Activated T-helper 9 cell treated with anti-CD3 and anti-CD28 coated beads, Interleukin-2, amount 50 U/mL, for 16 hours (primary cell): ENCODE data around the gene TEP1.

ENCODE experiments used
- DNase-seq: peaks from one replicate; pipeline ENCODE4 v3.0.0-alpha.2; 2020; ENCODE audit warnings: low read depth

TEP1 gene

DNA sequence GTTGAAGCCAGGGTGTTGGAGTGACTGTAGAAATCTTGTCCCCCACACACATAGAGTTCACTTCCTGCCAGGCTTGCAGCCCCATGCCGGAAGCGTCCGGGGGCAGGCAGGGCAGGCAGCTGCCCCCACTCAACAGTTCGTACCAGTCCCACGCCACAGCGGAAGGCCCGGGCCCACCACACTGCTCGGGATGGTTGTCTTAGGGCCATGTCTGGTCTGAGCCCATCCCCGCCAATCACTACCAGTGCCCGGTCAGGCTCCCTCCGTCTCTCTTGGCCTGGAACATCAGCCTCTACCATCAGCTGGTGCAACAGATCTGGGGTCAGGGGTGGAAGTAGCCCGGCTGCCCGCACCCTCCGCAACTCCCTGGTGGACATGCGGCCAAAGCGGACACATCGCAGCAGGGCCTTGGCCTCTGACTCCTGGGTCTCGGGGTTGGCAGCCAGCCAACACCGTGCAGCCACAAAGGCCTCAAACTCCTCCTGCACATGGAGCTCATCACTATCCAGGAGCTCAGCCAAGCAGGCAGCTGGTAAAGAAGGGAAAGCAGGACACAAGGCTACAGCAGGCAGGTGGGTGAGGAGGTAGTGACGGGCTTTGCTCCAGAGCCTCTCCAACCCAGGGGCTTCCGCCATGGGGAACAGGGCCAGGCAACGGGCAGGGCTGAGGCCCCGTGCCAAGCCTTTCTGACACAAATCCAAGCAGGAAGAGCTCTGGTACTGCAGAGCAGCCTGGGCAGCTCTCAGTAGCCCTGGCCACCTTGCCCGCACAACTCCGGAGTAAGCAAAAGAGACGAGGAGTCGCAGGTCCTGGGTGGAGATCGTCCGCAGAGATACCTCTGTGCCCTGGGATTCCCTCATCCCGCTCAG is 16.7 kb upstream of the TEP1 start:
- DNase-seq: no peak

DNA sequence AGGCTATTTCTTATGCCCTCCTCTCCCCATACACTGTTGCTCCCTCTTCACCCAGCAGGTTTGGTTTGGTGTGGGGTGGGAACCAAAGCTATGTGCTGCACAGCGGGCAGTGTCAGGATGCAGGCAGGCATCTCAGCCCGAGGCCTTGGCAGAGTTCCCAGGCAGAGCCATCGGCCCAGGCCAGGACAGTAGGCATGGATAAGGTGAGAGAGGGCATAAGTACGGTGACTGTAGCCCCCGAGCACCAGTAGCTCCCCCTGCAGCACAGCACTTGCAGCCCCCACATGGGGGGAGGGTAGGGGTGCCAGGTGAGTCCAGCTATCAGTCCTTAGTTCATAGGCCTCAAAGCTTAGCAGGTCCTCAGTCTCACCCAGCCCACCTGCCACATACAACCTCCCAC is 15.5 kb upstream of the TEP1 start:
- DNase-seq: no peak

DNA sequence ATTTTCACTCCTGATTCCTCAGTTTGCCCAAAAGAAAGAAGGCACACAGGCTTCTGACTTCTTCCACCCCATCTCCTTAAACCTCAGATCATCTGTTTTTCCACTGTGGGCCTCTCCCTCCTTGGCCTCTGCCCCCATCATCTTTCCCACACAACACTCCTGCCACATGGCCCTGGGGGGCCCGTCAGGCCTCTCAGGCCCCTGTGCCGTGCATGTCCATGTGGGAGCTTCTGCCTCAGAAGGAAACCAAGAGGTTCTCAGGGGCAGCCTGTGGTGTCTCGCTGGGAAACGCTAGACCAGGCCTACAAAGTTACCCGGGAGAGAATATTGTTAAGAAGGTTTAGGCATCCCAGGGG is 14.7 kb upstream of the TEP1 start:
- DNase-seq: no peak

DNA sequence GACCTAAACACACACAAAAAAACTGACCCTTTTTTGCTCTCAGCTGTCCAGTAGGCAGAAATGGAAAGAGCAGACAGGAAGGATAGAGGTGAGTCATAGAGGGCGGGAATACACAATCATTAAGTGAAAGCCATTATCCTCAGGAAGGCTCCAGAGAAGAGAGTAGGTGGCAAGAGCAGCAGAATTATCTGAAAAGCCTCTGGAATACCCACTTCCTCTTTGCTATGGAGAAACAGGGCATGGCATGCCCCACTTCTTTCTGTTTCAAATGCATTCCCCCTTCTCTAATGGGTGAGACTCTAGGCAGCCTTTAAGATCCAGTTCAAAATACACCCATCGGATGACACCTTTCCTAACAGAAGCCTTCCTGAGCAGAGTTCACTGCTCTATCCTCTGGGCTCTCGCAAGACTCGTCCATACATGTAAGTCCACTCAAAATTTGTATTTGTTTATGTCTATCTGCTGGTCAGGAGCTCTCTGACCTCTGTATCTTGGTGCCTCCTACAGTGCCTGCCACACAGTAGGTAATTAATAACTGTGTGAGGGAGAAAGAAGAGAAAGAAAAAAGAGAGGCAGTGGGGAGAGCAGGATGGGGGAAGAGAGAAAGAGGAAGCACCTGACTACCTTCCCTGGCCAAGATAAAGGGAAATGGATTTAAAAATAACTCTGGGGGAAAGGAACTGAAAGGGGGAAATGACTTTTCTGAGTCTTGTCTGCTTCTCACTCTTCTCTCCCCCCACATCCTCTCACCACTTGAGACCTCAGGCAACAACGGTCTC is 14.1 kb upstream of the TEP1 start:
- no peak for DNase-seq

DNA sequence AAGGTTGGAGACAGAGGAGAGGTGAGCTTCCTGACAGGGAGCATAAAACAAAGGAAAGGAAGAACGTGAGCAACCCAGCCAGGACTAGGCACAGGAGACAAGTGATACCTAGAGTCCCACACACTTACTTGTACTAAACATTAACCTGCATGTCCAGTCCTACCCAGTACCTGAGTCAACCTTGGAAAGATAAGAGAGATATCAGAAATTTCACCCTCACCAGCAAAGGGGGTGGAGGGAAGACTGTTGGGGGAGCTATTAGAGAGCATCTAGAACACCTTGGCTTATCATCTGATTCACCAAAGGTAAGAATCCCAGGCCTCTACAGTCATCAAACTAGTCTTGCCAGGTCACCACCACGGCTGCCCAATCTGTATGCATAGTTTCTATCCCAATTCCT is 11.6 kb upstream of the TEP1 start:
- DNase-seq: no peak

DNA sequence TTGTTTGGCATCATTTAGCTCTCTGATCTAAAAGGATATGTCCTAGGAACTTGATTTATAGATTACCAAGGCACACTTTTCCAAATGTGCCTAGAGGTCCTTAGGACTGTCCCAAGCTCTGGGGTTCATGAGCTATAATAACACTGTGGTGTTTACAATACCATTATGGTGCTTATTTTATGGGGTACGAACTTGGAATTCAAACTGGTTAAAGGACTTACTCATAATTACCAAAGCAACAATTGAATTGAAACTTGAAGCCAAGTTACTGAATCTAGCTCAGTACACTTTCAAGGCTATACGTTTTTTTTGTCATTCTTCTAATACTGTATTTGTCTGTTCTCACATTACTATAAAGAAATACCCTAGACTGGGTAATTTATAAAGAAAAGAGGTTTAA is 9.6 kb upstream of the TEP1 start:
- no peak for DNase-seq

DNA sequence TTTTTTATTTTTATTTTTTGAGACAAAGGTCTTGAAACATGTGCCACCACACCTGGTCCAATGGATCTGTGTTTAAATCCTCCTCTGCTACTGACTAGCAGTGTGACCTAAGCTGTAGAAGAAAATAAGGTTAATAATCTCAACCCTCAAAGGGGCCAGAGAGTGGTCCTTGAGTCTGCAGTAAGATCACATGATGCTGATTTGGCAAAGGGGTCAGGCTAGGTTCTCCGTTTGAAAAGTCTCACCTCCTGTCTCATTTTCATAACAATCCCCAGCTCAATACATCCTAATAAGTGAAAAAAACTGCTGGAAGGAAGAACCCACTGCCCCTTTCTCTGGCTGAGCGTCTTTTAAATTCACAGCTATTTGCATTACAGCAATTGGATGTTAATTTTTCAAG is 8.0 kb upstream of the TEP1 start:
- no peak for DNase-seq

DNA sequence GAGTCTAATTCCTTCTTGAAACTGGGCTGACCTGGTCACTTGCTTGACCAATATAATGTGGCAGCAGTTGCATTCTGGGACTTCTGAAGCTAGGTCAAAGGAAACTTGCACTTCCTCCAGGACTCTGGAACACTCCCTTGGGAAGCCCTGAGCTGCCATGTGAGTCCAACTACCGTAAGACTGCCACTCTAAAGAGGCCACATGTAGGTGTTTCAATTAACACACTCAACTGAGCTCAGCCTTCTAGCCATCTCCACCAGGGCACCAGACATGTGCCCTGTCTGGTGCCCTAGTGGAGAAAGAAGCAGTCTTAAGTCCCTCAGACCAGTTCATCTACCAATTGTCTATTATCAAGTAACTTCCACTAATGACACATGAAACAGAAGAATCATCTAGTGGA is 6.1 kb upstream of the TEP1 start:
- no peak for DNase-seq

DNA sequence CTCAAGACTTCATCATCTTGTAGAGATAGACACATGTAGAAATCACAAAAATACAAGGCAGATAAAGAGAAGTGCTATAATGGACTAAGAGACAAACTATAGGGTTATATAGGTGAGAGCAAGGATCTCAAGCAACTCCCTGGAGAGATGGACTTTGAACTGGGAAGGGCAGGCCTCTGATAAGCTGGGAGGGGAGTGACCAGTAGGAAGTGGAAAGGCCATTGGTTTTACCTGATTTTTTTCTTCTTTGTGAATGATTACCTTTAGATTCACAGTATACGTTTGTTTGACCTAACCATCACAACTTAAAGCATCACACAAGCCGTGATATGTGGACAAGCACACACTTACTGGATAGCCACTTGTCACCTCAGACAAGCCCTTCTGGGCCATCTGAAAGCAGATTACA is 5.2 kb upstream of the TEP1 start:
- DNase-seq: no peak

DNA sequence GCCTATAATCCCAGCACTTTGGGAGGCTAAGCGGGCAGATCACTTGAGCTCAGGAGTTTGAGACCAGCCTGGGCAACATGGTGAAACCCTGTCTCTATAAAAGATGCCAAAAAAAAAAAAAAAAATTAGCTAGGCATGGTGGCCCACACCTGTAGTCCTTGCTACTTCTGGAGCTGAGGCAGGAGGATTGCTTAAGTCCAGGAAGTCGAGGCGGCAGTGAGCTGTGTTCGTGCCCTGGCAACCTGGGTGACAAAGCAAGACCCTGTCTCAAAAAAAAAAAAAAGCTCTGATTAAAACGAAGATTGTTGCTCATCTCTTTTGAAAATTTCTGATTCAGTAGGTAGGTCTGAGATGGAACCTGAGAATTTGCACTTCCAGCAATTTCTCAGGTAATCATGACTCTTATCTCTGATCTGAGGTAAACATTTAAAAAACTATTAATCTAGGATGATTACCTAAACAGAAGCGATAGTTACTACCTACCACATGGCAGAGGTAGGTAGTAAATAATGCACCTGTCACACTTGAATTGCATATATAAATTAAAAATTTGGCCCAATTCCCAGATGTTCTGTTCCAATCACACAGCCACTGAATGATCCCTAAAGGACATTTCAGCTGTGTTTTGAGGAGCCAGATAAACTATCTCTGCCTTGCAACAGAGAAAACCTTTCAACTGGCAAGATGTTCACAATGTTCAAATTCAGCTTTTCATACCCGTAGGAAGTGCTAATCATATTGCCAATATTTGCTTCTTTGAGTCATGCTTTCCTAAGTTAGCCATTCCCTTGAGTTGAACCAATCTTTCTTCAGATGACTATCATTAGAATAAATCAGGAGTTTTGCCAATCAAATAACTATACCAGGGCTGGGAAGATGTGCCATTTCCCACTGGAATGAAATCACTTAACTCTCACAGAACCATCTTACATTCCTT is 4.2 kb upstream of the TEP1 start:
- DNase-seq: no peak

DNA sequence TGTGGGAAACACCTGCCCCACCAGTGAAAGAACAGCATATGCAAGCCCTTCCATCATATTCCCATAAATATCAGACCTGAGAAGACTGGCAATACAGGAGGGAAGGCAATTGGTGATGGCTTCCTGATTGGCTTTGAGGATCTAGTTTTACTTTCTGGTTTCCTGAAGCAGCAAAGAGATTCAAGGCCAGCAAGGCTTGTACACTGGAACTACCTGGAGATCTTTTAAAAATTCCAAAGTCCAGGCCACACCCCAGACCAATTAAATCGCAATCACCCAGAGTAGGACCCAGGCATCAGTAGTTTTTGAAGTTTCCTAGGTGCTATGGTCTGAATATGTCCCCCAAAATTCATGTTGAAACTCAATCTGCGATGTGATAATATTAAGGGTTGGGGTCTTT is 2.9 kb upstream of the TEP1 start:
- DNase-seq: no peak

DNA sequence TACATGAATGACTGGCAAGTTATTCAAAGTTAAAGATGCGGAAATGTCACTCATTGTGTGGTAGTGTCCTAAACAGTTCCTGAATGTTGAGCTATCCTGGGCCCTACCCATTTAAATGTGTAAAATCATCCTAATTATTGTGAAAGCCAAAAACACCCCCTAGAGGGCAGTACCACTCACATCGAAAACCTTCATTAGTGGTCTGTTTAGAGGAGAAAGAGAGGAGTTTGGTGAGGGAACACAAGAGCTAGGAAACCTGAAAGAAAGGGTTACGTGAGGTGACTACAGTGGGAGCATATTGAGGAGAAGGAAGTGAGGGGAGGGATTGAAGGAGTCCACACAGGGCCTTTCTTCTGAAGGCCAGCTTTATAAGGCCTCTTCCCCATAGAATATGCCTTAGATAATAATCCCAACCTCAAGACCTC is 2.5 kb upstream of the TEP1 start:
- no peak for DNase-seq

DNA sequence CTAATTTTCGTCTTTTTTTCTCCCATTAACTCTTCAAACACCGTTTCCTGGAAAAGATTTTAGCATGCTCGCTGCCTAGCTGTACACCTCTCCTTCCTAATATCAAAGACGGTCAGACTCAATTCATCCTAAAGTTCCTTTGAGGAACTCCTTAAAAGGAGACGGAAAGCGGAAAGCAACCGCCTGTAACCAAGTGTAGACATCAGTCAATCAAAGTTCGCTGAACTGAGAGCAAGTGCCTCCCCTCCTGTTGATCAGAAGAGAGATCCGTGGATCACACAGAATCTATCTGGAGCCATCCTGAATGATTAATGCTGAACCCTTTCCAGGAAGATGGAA is 412 bp upstream of the TEP1 start:
- DNase-seq: no peak

DNA sequence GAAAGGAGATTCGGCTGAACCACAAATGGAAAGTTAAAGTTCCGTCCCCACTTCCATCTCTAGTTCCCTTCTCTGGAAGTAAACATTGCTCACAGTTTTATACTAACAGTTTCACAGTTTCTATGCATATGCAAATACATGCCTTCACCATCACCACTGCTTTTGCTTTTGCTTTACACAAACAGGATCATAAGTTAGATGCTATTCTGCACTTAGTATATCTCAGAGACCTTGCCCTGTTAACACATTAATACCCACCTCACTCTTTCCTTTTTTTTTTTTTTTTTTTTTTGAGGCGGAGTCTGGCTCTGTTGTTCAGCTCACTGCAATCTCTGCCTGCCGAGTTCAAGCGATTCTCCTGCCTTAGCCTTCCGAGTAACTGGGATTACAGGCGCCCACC is 890 bp downstream of the TEP1 start:
- DNase-seq: no peak

DNA sequence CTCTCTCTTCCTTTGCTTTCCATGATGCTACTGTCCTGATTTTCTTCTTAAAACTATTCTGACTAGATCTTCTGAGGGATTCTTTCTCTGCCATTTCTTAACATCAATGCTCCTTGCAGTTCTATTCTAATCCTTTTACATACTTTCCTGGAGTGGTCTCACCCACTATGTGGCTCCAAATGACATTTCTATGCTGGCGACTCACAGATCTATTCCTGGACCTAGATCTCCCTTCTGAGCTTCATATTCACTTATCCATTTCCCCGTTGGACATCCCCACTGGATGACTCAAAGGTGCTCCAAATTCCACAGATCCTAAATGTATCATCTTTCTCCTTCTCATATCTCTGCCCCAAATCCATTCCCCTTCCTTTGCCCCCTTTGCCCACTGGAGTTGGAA is 4.1 kb downstream of the TEP1 start:
- no peak for DNase-seq

DNA sequence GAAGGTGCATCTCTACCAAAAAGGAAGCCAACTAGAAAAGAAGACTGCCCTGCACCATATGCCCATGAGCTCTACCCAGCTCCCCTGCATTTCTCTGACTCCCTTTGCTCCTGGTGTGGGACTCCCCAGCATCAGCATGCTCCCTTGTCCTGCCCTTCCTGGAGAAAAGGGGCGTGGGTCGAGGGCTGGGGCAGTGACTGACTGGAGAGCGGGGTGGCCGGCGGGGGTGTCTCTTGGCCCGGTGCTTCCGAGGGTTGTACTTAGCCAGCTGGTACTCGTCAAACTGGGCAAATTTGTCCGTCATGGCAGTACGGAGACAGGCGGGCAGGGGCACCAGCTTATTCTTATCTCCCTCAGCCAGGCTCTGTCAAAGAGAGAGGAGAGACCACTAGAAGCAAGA is 9.8 kb downstream of the TEP1 start:
- no peak for DNase-seq

DNA sequence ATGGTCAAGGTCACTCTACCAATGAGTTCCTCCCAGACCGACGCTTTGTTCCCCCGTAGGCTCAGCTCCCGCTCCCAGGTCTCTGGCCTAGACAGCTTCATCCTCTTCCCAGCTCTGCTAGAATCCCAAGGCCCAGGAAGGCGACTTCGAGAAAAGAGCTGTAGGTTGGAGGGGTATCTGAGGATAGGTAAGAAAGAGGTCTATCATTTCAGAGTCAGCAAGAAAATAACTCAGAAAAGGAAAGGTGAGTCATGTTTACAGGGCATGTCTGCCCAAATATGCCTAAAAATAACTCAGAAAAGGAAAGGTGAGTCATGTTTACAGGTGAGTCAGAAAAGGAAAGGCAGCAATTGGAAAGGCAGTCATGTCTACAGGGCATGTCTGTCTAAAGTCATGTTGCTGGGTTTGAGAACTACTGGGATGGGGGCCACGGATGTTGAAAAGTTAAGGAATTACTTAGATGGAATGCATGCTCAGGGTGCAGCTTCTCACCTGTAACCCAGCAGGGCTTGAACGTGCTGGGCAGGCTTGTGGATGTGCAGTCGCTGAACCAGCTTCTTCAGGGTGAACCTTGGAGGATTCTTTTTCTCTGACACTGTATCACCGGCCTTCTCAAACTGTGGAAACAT is 12.2 kb downstream of the TEP1 start:
- DNase-seq: no peak

DNA sequence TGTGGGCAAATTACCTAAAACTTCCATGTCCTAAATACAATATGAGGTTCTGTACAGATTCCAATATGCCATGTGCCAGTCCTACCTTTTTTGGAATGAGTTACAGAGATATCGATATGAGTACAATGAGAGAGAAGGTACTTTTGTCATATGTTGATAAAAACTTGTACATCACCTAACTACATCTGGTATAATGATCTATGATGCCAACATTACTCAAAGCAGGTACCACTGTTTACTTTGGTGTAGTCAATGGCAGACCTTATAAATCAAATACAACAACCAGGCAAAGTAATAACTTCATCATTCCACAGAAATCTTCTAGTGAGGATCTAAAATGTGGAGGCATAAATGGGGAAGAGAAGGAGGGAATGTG is 12.7 kb downstream of the TEP1 start:
- no peak for DNase-seq

DNA sequence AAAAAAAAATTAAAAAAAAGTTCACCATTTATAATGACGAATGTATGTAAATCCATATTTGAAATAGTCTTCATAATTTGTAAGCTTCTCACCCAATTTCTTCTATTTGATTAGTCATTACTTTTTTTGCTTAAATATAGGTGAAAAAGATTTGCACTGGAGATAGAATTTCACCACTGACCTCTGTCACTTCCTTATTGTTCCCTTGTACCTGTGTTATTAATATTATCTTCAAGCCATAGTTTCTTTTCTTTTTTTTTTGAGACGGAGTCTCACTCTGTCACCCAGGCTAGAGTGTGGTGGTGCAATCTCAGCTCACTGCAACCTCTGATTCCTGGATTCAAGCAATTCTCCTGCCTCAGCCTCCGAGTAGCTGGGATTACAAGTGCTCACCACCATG is 15.8 kb downstream of the TEP1 start:
- DNase-seq: no peak

DNA sequence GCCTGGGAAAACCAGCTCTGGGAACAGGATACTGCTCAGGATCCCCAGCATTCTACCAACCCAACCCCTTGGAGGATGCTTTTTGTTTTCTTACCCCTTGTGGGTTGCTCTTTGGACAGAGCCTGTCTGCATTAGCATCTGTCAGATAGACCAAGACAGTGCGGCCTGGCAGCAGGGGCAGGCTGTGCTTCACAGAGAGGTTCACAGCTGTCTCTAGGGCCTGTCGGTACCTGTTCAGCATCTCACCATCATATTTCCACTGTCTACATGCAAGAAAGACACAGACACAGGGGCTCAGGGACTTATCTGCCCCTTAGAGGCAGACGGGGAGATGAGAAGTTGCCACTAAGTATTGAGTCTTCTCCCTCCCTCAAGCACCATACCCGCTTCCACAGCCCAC is 21.8 kb downstream of the TEP1 start:
- DNase-seq: no peak

DNA sequence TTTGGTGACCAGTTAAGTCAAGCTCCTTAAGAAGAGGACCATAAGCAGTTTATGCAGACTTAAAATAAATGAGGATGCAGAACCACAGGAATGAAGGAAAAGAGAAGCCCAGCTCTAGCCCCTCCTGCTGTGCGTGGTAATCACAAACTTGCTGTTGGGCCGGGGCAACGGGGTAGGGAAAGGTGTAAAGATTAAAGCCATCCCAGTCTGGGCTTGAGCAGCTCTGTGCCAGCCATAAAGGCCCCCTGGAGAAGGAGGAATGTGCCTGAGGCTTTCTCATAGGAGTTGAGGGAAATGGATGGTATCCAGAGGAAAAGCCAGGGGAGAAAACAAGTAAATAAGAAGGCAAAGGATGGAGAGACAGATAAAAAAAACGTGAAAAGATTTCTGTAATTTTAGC is 25.1 kb downstream of the TEP1 start:
- DNase-seq: no peak

DNA sequence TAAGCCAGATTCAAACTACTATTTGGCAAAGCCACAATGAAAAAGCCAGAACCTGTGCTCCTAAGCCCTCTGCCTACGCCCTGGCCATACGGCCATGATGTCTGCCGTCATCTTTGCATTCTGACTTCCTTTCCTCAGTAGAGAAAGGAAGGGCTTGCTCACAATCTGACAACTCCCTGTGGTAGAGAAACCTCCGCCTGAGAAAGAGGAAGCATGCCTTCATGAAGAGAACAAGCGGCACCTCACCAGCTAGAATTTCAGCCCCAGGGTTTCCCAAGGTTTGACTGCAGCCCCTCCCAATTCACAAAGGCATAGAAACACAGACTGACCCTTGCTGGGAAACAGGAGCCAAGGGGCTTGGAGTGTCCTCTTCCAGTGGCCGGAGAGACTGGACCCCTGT is 25.7 kb downstream of the TEP1 start:
- no peak for DNase-seq
